Vagina (tissue), 2 donors: ENCODE measurements around the gene KRT25. TPM values are rescaled to one million over a fixed set of nuclear protein-coding genes. Genes with fewer than 3 reads are reported as not detected.

Source experiments
- DNase-seq, 2 donors: peaks; one replicate each; pipeline ENCODE4 v3.0.0-alpha.2; 2017; ENCODE audit errors: extremely low spot score in 2 of 2
- H3K27ac ChIP-seq: fragments of 200-600 bp; sonication (generic); one replicate; pipeline ENCODE4 v1.5.1; 2019
- H3K27me3 ChIP-seq: fragments of 200-600 bp; sonication (generic); one replicate; pipeline ENCODE4 v1.5.1; 2019
- H3K36me3 ChIP-seq, 2 donors: fragments of 200-600 bp; sonication (generic); one replicate each; pipeline ENCODE4 v1.5.1; 2017 to 2019
- H3K4me1 ChIP-seq: fragments of 200-600 bp; sonication (generic); one replicate; pipeline ENCODE4 v1.5.1; 2019
- H3K4me3 ChIP-seq, 2 donors: fragments of 200-600 bp; sonication (generic); 1 replicate in 1 of 2; 2 replicates in 1 of 2; pipeline ENCODE4 v1.5.1; 2016 to 2019
- H3K9me3 ChIP-seq: fragments of 200-600 bp; sonication (generic); one replicate; pipeline ENCODE4 v1.5.1; 2019
- POLR2A ChIP-seq, 2 donors: fragments of 450-650 bp; IDR thresholded peaks; one replicate each; pipeline ENCODE4 v1.6.1; 2017; ENCODE audit warnings: antibody characterized with exemption in 2 of 2, mild to moderate bottlenecking in 2 of 2, moderate library complexity in 2 of 2
- POLR2AphosphoS5 ChIP-seq, 2 donors: sonication (generic); formaldehyde crosslinking; IDR thresholded peaks; one replicate each; pipeline ENCODE4 v1.9.0; 2017; ENCODE audit warnings: antibody characterized with exemption in 2 of 2, mild to moderate bottlenecking in 2 of 2, low read depth in 1 of 2; ENCODE audit not compliant: insufficient read depth in 1 of 2
- intact Hi-C: fragments of 100-400 bp; cut with DNase I; formaldehyde crosslinking; loops from one replicate; pipeline ENCODE4 v1.15.1; 2023
- total RNA-seq: library from RNA; depleted of rRNA; stranded (reverse); fragments of >200 nt; gene quantifications from one replicate; pipeline ENCODE4 v1.2.3, GENCODE V29; 2016
- TF ChIP-seq, protein P1 (sequence below), 3 experiments: fragments of 450-650 bp in 2 of 3; fragments of 200-600 bp in 1 of 3; sonication (generic) in 1 of 3; IDR thresholded peaks; one replicate each; pipeline ENCODE4 v1.5.1; 2017 to 2019; ENCODE audit warnings: antibody characterized with exemption in 3 of 3, mild to moderate bottlenecking in 2 of 3, moderate library complexity in 2 of 3

The KRT25 gene
- total RNA-seq, 1 donor from 2014 or later: not detected

DNA sequence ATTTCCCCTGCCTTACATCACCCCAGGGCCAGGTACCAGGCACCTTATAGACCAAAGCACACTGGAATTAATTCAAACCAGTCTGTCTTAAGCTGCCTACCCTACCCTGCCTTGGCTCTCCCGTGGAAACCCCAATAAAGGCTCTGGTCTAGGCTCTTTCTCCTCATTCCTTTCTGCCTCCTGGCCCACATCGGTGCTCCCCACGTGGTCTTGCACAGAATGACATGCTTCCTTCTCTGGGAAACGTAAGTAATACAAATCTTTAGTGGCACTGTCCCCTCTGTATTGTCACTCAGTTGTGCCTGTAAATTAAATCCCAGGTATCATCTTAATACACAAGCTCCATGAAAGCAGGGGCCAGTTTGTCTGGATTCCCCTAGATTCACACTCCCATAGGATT, 16.6 kb downstream of the KRT25 start:
- intact Hi-C loops: no loop called here
- no peak overlapping the region for H3K27ac ChIP-seq
- TF ChIP-seq, protein P1, sequence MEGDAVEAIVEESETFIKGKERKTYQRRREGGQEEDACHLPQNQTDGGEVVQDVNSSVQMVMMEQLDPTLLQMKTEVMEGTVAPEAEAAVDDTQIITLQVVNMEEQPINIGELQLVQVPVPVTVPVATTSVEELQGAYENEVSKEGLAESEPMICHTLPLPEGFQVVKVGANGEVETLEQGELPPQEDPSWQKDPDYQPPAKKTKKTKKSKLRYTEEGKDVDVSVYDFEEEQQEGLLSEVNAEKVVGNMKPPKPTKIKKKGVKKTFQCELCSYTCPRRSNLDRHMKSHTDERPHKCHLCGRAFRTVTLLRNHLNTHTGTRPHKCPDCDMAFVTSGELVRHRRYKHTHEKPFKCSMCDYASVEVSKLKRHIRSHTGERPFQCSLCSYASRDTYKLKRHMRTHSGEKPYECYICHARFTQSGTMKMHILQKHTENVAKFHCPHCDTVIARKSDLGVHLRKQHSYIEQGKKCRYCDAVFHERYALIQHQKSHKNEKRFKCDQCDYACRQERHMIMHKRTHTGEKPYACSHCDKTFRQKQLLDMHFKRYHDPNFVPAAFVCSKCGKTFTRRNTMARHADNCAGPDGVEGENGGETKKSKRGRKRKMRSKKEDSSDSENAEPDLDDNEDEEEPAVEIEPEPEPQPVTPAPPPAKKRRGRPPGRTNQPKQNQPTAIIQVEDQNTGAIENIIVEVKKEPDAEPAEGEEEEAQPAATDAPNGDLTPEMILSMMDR (IDR thresholded peaks at IDR 0.05): no peak
- TF ChIP-seq POLR2AphosphoS5 (IDR thresholded peaks at IDR 0.05; ENCODE audit: insufficient read depth in 1 of 2, low read depth in 1 of 2): no peak
- TF ChIP-seq POLR2A (IDR thresholded peaks at IDR 0.05): no peak

DNA sequence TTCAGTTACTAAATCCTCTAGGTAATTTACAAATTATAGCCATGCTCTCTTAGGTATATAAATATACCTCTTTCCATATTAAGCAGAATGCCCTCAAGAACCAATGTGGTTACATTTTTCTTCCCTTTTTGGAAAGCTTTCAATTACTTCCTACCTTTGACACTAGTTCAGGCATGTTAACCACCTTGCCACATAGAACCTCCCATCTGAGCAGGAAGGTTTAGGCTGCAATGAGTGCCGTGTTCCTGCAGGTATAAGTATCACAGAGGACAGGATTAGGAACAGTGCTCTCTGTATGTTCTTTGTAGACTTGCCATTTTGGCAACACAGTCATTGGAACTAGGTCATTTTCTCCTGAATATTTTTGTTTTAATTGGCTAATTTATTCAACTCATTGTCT, 20.1 kb downstream of the KRT25 start:
- no peak for DNase-seq
- intact Hi-C loops: no loop called here
- H3K27ac ChIP-seq: no peak overlapping the region

More for the DNA sequence above, 16.6 kb downstream of the KRT25 start:
- no peak for DNase-seq
- no peaks in the 10 kb centered on the region for H3K36me3 ChIP-seq
- no peaks in the 10 kb centered on the region for H3K27me3 ChIP-seq
- H3K4me3 ChIP-seq: no peak overlapping the region
- H3K4me1 ChIP-seq: no peaks in the 10 kb centered on the region
- H3K9me3 ChIP-seq: no peaks in the 10 kb centered on the region

DNA sequence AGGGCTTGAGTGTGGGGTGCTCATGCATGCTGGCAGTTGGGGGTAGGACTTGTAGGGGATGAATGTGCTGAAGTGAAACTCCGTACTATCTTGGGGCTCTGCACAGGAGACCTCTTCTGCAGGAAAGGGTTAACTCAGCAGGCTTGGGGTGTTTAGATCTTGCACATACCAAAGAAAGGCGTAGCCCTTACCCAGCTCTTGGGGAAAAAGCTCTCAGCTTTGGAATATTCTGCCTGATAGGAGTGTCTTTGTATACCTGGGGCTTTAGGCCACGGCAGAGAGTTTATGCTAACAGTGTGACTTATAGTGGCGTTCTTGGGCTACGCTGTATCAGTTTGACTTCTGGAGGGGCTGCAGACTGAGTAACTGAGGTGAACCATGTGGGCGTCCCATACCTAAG, 21.1 kb downstream of the KRT25 start:
- H3K9me3 ChIP-seq: no peaks in the 10 kb centered on the region
- no peak for TF ChIP-seq POLR2AphosphoS5 (IDR thresholded peaks at IDR 0.05; ENCODE audit: insufficient read depth in 1 of 2, low read depth in 1 of 2)
- TF ChIP-seq, protein P1 (IDR thresholded peaks at IDR 0.05): no peak
- no peak for TF ChIP-seq POLR2A (IDR thresholded peaks at IDR 0.05)
- H3K36me3 ChIP-seq: no peaks in the 10 kb centered on the region
- no peak overlapping the region for H3K4me3 ChIP-seq
- no peak for DNase-seq
- intact Hi-C loops: no loop called here
- no peaks in the 10 kb centered on the region for H3K27me3 ChIP-seq
- no peak overlapping the region for H3K27ac ChIP-seq
- H3K4me1 ChIP-seq: no peaks in the 10 kb centered on the region

More for the DNA sequence above, 20.1 kb downstream of the KRT25 start:
- Histone ChIP-seq H3K9me3 (no peaks in the 10 kb centered on the region), H3K27me3 (no peaks in the 10 kb centered on the region), H3K4me1 (no peaks in the 10 kb centered on the region), H3K36me3 (no peaks in the 10 kb centered on the region), H3K4me3 (no peak overlapping the region)
- TF ChIP-seq, protein P1 (IDR thresholded peaks at IDR 0.05): no peak
- TF ChIP-seq POLR2A (IDR thresholded peaks at IDR 0.05) (no peak), POLR2AphosphoS5 (IDR thresholded peaks at IDR 0.05; ENCODE audit: insufficient read depth in 1 of 2, low read depth in 1 of 2) (peak in 1 of 2 donors; percentile 51)

DNA sequence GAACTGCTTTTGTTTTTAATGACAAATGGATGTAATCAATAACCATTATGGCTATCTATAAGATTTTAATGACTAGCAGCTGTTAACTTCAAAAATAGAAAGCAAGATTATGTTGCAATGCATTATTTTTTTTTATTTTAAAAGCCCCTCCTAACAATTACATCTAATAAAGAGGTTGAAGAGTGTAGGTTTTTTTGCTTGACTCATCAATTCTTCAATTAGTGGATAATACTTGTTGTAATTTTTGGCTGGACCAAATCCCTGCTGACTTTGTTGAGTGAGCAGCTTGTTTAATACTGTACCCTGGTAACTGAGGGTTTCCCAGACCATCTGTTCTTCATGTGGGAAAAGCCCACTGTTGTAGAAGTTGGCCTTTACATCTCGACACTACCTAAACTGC, 24.2 kb downstream of the KRT25 start:
- H3K4me3 ChIP-seq: no peak overlapping the region
- no peaks in the 10 kb centered on the region for H3K36me3 ChIP-seq
- intact Hi-C loops: no loop called here
- TF ChIP-seq POLR2AphosphoS5 (IDR thresholded peaks at IDR 0.05; ENCODE audit: insufficient read depth in 1 of 2, low read depth in 1 of 2): no peak
- TF ChIP-seq, protein P1 (IDR thresholded peaks at IDR 0.05): no peak
- no peak for TF ChIP-seq POLR2A (IDR thresholded peaks at IDR 0.05)
- no peak overlapping the region for H3K27ac ChIP-seq
- H3K4me1 ChIP-seq: no peaks in the 10 kb centered on the region
- DNase-seq: no peak
- no peaks in the 10 kb centered on the region for H3K9me3 ChIP-seq
- no peaks in the 10 kb centered on the region for H3K27me3 ChIP-seq

DNA sequence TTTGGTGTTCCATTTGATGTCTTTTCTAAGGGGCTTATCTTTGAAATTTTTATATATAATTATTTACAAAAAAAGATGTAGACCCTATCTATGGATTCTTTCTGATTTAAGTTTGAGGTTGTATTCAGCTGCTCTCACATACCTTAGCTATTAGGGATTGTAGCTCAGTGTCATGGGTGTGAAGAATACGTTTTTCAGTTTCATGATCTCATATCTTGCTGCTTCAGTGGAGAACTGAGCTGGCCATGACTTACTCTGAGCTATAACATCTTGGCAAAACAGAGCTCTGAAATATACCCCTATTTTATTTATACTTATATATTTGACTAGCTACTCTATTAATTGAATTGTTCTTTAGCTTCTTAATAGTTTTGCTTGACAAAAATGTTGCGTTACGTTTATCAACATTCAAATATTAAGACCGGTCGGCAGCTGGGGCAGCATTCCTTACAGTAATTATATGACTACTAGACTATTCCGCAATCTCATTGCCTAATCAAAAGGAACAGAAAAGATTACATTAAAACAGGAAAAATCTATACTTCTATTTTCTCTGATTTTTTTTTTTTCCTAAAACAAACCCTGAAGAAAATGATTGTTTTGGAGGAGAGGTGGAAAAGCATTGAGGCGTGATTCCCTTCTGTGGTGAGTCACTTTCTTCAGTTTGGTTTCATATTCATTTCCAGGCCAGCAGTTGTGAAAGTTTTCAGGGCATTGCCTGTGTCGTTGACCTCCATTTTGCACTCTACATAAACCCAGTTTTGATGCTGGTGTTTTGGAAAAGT, 27.5 kb downstream of the KRT25 start:
- intact Hi-C loops: no loop called here

More for the DNA sequence above, 27.5 kb downstream of the KRT25 start:
- Histone ChIP-seq H3K9me3 (no peaks in the 10 kb centered on the region), H3K4me3 (no peak overlapping the region), H3K27me3 (no peaks in the 10 kb centered on the region), H3K27ac (no peak overlapping the region), H3K36me3 (no peaks in the 10 kb centered on the region), H3K4me1 (no peaks in the 10 kb centered on the region)
- TF ChIP-seq POLR2A (IDR thresholded peaks at IDR 0.05): no peak
- no peak for DNase-seq
